GM18508 (cell line): ENCODE results near the gene GPRASP3.
"Not testable (repeated sequence)": the region's sequence is repeated elsewhere in the genome, so short reads cannot be mapped to it uniquely, and the experiment has no call there.

Experiments used
- ATAC-seq: cut with Tn5 transposase; IDR thresholded peaks from one replicate; pipeline ENCODE4 v1.9.1; 2021; ENCODE audit warnings: moderate number of reproducible peaks; ENCODE audit not compliant: insufficient read depth, unreplicated experiment

The GPRASP3 gene

GRCh38 chrX:102720237-102721168 lies at the start of gene GPRASP3:
Gene GPRASP3 (plus strand): TSS chrX:102720743. CDS start chrX:102748996, 28,253 bp downstream.
- no peak for ATAC-seq

GRCh38 chrX:102672856-102673255 lies 47.7 kb upstream of the GPRASP3 start:
- no peak for ATAC-seq

- ATAC-seq: not testable (repeated sequence)
Observed at GRCh38 chrX:102677479-102677878, 43.1 kb upstream of the GPRASP3 start.

- ATAC-seq: no peak
Observed at GRCh38 chrX:102684772-102685520, 35.6 kb upstream of the GPRASP3 start.

GRCh38 chrX:102694749-102695148 lies 25.8 kb upstream of the GPRASP3 start:
- ATAC-seq: no peak

- ATAC-seq: no peak
Observed at GRCh38 chrX:102696306-102696705, 24.2 kb upstream of the GPRASP3 start.

- no peak for ATAC-seq
Observed at GRCh38 chrX:102697494-102697893, 23.0 kb upstream of the GPRASP3 start.

- ATAC-seq: no peak
Observed at GRCh38 chrX:102708900-102709299, 11.6 kb upstream of the GPRASP3 start.

- no peak for ATAC-seq
Observed at GRCh38 chrX:102711872-102712215, 8.7 kb upstream of the GPRASP3 start.

- ATAC-seq: no peak
Observed at GRCh38 chrX:102712216-102712966, 8.2 kb upstream of the GPRASP3 start, which contains the start of gene GPRASP2. Gene GPRASP2 (plus strand): TSS chrX:102712448. CDS start chrX:102714870, 2,422 bp downstream.

- ATAC-seq: no peak
Observed at GRCh38 chrX:102712981-102713625, 7.4 kb upstream of the GPRASP3 start.

- no peak for ATAC-seq
Observed at GRCh38 chrX:102714994-102715393, 5.5 kb upstream of the GPRASP3 start.

GRCh38 chrX:102715967-102716366 lies 4.6 kb upstream of the GPRASP3 start:
- ATAC-seq: no peak

GRCh38 chrX:102721169-102721506 lies 595 bp downstream of the GPRASP3 start:
- not testable (repeated sequence) for ATAC-seq

GRCh38 chrX:102723456-102723855 lies 2.9 kb downstream of the GPRASP3 start:
- no peak for ATAC-seq

GRCh38 chrX:102727761-102728160 lies 7.2 kb downstream of the GPRASP3 start:
- ATAC-seq: no peak

GRCh38 chrX:102728646-102729045 lies 8.1 kb downstream of the GPRASP3 start:
- ATAC-seq: no peak

GRCh38 chrX:102739657-102740056 lies 19.1 kb downstream of the GPRASP3 start:
- ATAC-seq: no peak

GRCh38 chrX:102744307-102744706 lies 23.8 kb downstream of the GPRASP3 start:
- no peak for ATAC-seq

- ATAC-seq: no peak
Observed at GRCh38 chrX:102745513-102745856, 24.9 kb downstream of the GPRASP3 start.
